HEK293 (cell line): ENCODE data around the gene FBL.

Experiments
- GLIS1 ChIP-seq: fragments of 450-650 bp; formaldehyde crosslinking; IDR thresholded peaks from 2 replicates; pipeline ENCODE4 v1.5.1; 2016; ENCODE audit warnings: missing biosample characterization, missing genetic modification characterization
- HOXC10 ChIP-seq: sonication (generic); formaldehyde crosslinking; IDR thresholded peaks from 2 replicates; pipeline ENCODE4 v1.8.1; 2023; ENCODE audit warnings: mild to moderate bottlenecking, missing genetic modification reagents
- HOXD13 ChIP-seq: sonication (generic); formaldehyde crosslinking; IDR thresholded peaks from 2 replicates; pipeline ENCODE4 v1.8.0; 2022; ENCODE audit warnings: missing genetic modification reagents, borderline replicate concordance
- PRDM1 ChIP-seq: fragments of 450-650 bp; formaldehyde crosslinking; IDR thresholded peaks from 2 replicates; pipeline ENCODE4; 2016; ENCODE audit warnings: missing biosample characterization, missing genetic modification characterization
- SETDB1 ChIP-seq: IDR thresholded peaks from one replicate; pipeline ENCODE4 v1.6.1; 2017; ENCODE audit warnings: mild to moderate bottlenecking, low read length, moderate library complexity, mixed read lengths; ENCODE audit not compliant: insufficient read length
- SP3 ChIP-seq: fragments of 450-650 bp; formaldehyde crosslinking; IDR thresholded peaks from 2 replicates; pipeline ENCODE4 v1.5.1; 2016; ENCODE audit warnings: missing biosample characterization, missing genetic modification characterization
- TRIM28 ChIP-seq: IDR thresholded peaks from 2 replicates; pipeline ENCODE4 v1.6.1; 2011; ENCODE audit warnings: low read length, control low read depth, borderline replicate concordance
- ZBTB17 ChIP-seq: fragments of 450-650 bp; formaldehyde crosslinking; IDR thresholded peaks from 2 replicates; pipeline ENCODE4 v1.5.1; 2016; ENCODE audit warnings: missing biosample characterization, missing genetic modification characterization
- ZEB2 ChIP-seq: fragments of 450-650 bp; formaldehyde crosslinking; IDR thresholded peaks from 2 replicates; pipeline ENCODE4 v1.5.1; 2016; ENCODE audit warnings: missing biosample characterization, missing genetic modification characterization
- ZFHX2 ChIP-seq: fragments of 450-650 bp; formaldehyde crosslinking; conservative IDR thresholded peaks from 2 replicates; pipeline ENCODE4 v1.5.1; 2016; ENCODE audit warnings: missing biosample characterization, missing genetic modification characterization
- ZFP3 ChIP-seq: fragments of 450-650 bp; formaldehyde crosslinking; IDR thresholded peaks from 2 replicates; pipeline ENCODE4 v1.5.1; 2016; ENCODE audit warnings: low read depth, missing biosample characterization, missing genetic modification characterization
- ZIC2 ChIP-seq: fragments of 450-650 bp; formaldehyde crosslinking; IDR thresholded peaks from 2 replicates; pipeline ENCODE4 v1.5.1; 2016; ENCODE audit warnings: missing biosample characterization, missing genetic modification characterization
- ZNF114 ChIP-seq: fragments of 450-650 bp; formaldehyde crosslinking; IDR thresholded peaks from 2 replicates; pipeline ENCODE4 v1.5.0; 2017; ENCODE audit warnings: missing biosample characterization, missing genetic modification characterization
- ZNF121 ChIP-seq: fragments of 450-650 bp; formaldehyde crosslinking; IDR thresholded peaks from 2 replicates; pipeline ENCODE4 v1.5.1; 2016; ENCODE audit warnings: missing biosample characterization, missing genetic modification characterization
- ZNF132 ChIP-seq: fragments of 450-650 bp; formaldehyde crosslinking; IDR thresholded peaks from 2 replicates; pipeline ENCODE4 v1.5.1; 2017; ENCODE audit warnings: missing biosample characterization, missing genetic modification characterization, borderline replicate concordance
- ZNF223 ChIP-seq: fragments of 450-650 bp; formaldehyde crosslinking; IDR thresholded peaks from 2 replicates; pipeline ENCODE4 v1.5.1; 2016; ENCODE audit warnings: missing biosample characterization, missing genetic modification characterization
- ZNF239 ChIP-seq: fragments of 450-650 bp; formaldehyde crosslinking; IDR thresholded peaks from 2 replicates; pipeline ENCODE4 v1.5.1; 2016; ENCODE audit warnings: missing biosample characterization, missing genetic modification characterization
- ZNF311 ChIP-seq: fragments of 450-650 bp; formaldehyde crosslinking; IDR thresholded peaks from 2 replicates; pipeline ENCODE4 v1.5.1; 2017; ENCODE audit warnings: missing biosample characterization, missing genetic modification characterization, borderline replicate concordance
- ZNF354C ChIP-seq: fragments of 450-650 bp; formaldehyde crosslinking; IDR thresholded peaks from 2 replicates; pipeline ENCODE4 v1.5.1; 2016; ENCODE audit warnings: missing biosample characterization, missing genetic modification characterization, low read depth, borderline replicate concordance
- ZNF423 ChIP-seq: fragments of 450-650 bp; formaldehyde crosslinking; IDR thresholded peaks from 2 replicates; pipeline ENCODE4 v1.5.1; 2016; ENCODE audit warnings: missing biosample characterization, missing genetic modification characterization
- ZNF473 ChIP-seq: fragments of 450-650 bp; formaldehyde crosslinking; IDR thresholded peaks from 2 replicates; pipeline ENCODE4 v1.5.1; 2017; ENCODE audit warnings: missing biosample characterization, missing genetic modification characterization
- ZNF530 ChIP-seq: fragments of 450-650 bp; formaldehyde crosslinking; IDR thresholded peaks from 2 replicates; pipeline ENCODE4 v1.5.1; 2016; ENCODE audit warnings: low read depth, missing biosample characterization, missing genetic modification characterization
- ZNF548 ChIP-seq: fragments of 450-650 bp; formaldehyde crosslinking; IDR thresholded peaks from 2 replicates; pipeline ENCODE4 v1.5.1; 2016; ENCODE audit warnings: missing biosample characterization, missing genetic modification characterization
- ZNF610 ChIP-seq: fragments of 450-650 bp; formaldehyde crosslinking; IDR thresholded peaks from 2 replicates; pipeline ENCODE4 v1.5.1; 2016; ENCODE audit warnings: missing biosample characterization, missing genetic modification characterization, borderline replicate concordance
- ZNF626 ChIP-seq: fragments of 450-650 bp; sonication (Bioruptor Pico); formaldehyde crosslinking; IDR thresholded peaks from 2 replicates; pipeline ENCODE4 v1.5.1; 2018; ENCODE audit warnings: missing biosample characterization, missing genetic modification characterization, inconsistent platforms
- ZNF701 ChIP-seq: fragments of 450-650 bp; formaldehyde crosslinking; IDR thresholded peaks from 2 replicates; pipeline ENCODE4 v1.5.1; 2016; ENCODE audit warnings: missing biosample characterization, missing genetic modification characterization
- ZNF776 ChIP-seq: fragments of 450-650 bp; formaldehyde crosslinking; IDR thresholded peaks from 2 replicates; pipeline ENCODE4 v1.5.0; 2017; ENCODE audit warnings: missing biosample characterization, missing genetic modification characterization, borderline replicate concordance
- ZNF830 ChIP-seq: fragments of 450-650 bp; IDR thresholded peaks from 2 replicates; pipeline ENCODE4 v1.5.0; 2018; ENCODE audit warnings: missing biosample characterization, missing genetic modification characterization, low read depth, mild to moderate bottlenecking, moderate library complexity
- TF ChIP-seq, protein P1 (sequence below): fragments of 450-650 bp; formaldehyde crosslinking; IDR thresholded peaks from 2 replicates; pipeline ENCODE4 v1.5.1; 2016; ENCODE audit warnings: missing biosample characterization, missing genetic modification characterization
- TF ChIP-seq, protein P2 (sequence below): fragments of 450-650 bp; formaldehyde crosslinking; IDR thresholded peaks from 2 replicates; pipeline ENCODE4 v1.5.1; 2016; ENCODE audit warnings: missing biosample characterization, missing genetic modification characterization
- TF ChIP-seq, protein P3 (sequence below): fragments of 450-650 bp; formaldehyde crosslinking; IDR thresholded peaks from 2 replicates; pipeline ENCODE4 v1.5.1; 2017; ENCODE audit warnings: missing biosample characterization, mild to moderate bottlenecking, missing genetic modification characterization, moderate library complexity
- TF ChIP-seq, protein P4 (sequence below): fragments of 450-650 bp; formaldehyde crosslinking; IDR thresholded peaks from 2 replicates; pipeline ENCODE4 v1.5.1; 2017; ENCODE audit warnings: missing biosample characterization, missing genetic modification characterization
- TF ChIP-seq, protein P5 (sequence below): fragments of 450-650 bp; formaldehyde crosslinking; IDR thresholded peaks from 2 replicates; pipeline ENCODE4 v1.5.1; 2016; ENCODE audit warnings: missing biosample characterization, missing genetic modification characterization
- TF ChIP-seq, protein P6 (sequence below): fragments of 450-650 bp; formaldehyde crosslinking; IDR thresholded peaks from 2 replicates; pipeline ENCODE4 v1.5.1; 2016; ENCODE audit warnings: missing biosample characterization, missing genetic modification characterization, low read depth

FBL gene

DNA sequence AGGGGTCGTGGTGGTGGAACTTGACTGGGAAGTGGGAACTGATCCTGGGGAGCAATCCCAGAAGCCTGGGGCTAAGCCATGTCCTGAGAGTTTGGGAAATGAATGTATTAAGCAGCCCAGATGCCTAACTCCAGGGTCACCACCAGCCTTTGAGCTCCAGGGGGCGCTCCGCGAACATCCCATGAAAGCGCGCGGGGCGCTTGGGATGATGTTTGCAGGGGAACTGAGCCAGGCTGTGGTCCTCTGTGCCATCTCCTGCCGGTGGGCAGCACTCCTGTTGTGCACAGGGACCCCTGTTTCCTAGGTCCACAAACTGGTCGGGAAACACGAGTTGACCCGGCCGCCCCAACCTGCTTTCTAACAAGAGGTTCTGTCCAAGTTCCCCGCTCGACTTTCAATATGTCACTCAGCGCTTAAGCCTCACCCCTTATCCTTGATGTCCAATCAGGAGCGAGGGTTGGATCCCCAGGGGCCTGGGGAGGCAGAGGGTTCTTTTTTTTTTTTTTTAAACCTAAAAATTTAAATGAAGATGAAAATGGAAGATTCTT lies 53.1 kb downstream of the FBL start (continued):
- TF ChIP-seq, protein P1, sequence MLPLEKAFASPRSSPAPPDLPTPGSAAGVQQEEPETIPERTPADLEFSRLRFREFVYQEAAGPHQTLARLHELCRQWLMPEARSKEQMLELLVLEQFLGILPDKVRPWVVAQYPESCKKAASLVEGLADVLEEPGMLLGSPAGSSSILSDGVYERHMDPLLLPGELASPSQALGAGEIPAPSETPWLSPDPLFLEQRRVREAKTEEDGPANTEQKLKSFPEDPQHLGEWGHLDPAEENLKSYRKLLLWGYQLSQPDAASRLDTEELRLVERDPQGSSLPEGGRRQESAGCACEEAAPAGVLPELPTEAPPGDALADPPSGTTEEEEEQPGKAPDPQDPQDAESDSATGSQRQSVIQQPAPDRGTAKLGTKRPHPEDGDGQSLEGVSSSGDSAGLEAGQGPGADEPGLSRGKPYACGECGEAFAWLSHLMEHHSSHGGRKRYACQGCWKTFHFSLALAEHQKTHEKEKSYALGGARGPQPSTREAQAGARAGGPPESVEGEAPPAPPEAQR: no peak
- TF ChIP-seq, protein P2, sequence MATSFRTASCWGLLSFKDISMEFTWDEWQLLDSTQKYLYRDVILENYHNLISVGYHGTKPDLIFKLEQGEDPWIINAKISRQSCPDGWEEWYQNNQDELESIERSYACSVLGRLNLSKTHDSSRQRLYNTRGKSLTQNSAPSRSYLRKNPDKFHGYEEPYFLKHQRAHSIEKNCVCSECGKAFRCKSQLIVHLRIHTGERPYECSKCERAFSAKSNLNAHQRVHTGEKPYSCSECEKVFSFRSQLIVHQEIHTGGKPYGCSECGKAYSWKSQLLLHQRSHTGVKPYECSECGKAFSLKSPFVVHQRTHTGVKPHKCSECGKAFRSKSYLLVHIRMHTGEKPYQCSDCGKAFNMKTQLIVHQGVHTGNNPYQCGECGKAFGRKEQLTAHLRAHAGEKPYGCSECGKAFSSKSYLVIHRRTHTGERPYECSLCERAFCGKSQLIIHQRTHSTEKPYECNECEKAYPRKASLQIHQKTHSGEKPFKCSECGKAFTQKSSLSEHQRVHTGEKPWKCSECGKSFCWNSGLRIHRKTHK (tag by site-specific recombination): no peak
- TF ChIP-seq SP3 (tag by site-specific recombination): peak; percentile 46
- no peak for TF ChIP-seq ZNF701
- TF ChIP-seq ZNF423 (tag by site-specific recombination): no peak
- no peak for TF ChIP-seq ZNF776 (tag by site-specific recombination)
- peak; percentile 64; the same call in 1 of the 2 replicates for TF ChIP-seq ZEB2
- TF ChIP-seq ZNF121 (tag by site-specific recombination): no peak
- no peak for TF ChIP-seq ZFP3 (tag by site-specific recombination)
- TF ChIP-seq TRIM28: no peak
- peak; percentile 12; the same call in 1 of the 2 replicates for TF ChIP-seq ZIC2
- no peak for TF ChIP-seq HOXC10 (CRISPR knock-in tag)
- TF ChIP-seq, protein P3, sequence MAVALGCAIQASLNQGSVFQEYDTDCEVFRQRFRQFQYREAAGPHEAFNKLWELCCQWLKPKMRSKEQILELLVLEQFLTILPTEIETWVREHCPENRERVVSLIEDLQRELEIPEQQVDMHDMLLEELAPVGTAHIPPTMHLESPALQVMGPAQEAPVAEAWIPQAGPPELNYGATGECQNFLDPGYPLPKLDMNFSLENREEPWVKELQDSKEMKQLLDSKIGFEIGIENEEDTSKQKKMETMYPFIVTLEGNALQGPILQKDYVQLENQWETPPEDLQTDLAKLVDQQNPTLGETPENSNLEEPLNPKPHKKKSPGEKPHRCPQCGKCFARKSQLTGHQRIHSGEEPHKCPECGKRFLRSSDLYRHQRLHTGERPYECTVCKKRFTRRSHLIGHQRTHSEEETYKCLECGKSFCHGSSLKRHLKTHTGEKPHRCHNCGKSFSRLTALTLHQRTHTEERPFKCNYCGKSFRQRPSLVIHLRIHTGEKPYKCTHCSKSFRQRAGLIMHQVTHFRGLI: no peak; the same call in 1 of the 2 replicates
- TF ChIP-seq ZNF239: no peak
- TF ChIP-seq ZNF473 (tag by site-specific recombination): no peak
- TF ChIP-seq, protein P4, sequence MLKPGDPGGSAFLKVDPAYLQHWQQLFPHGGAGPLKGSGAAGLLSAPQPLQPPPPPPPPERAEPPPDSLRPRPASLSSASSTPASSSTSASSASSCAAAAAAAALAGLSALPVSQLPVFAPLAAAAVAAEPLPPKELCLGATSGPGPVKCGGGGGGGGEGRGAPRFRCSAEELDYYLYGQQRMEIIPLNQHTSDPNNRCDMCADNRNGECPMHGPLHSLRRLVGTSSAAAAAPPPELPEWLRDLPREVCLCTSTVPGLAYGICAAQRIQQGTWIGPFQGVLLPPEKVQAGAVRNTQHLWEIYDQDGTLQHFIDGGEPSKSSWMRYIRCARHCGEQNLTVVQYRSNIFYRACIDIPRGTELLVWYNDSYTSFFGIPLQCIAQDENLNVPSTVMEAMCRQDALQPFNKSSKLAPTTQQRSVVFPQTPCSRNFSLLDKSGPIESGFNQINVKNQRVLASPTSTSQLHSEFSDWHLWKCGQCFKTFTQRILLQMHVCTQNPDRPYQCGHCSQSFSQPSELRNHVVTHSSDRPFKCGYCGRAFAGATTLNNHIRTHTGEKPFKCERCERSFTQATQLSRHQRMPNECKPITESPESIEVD (tag by site-specific recombination): no peak
- TF ChIP-seq ZNF548 (tag by site-specific recombination): no peak
- no peak for TF ChIP-seq ZNF626 (tag by site-specific recombination)
- no peak for TF ChIP-seq ZNF354C (tag by site-specific recombination)
- no peak for TF ChIP-seq SETDB1
- TF ChIP-seq ZNF223 (tag by site-specific recombination): no peak
- no peak for TF ChIP-seq ZNF132 (tag by site-specific recombination)
- TF ChIP-seq ZFHX2 (tag by site-specific recombination): no peak
- no peak for TF ChIP-seq ZNF610 (tag by site-specific recombination)
- TF ChIP-seq, protein P5, sequence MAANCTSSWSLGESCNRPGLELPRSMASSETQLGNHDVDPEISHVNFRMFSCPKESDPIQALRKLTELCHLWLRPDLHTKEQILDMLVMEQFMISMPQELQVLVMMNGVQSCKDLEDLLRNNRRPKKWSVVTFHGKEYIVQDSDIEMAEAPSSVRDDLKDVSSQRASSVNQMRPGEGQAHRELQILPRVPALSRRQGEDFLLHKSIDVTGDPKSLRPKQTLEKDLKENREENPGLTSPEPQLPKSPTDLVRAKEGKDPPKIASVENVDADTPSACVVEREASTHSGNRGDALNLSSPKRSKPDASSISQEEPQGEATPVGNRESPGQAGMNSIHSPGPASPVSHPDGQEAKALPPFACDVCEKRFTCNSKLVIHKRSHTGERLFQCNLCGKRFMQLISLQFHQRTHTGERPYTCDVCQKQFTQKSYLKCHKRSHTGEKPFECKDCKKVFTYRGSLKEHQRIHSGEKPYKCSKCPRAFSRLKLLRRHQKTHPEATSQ: no peak
- peak; percentile 54; the same call in 1 of the 2 replicates for TF ChIP-seq GLIS1
- peak; percentile 87 for TF ChIP-seq ZBTB17 (tag by site-specific recombination)
- no peak for TF ChIP-seq ZNF530 (tag by site-specific recombination)
- no peak for TF ChIP-seq HOXD13 (CRISPR knock-in tag)
- no peak for TF ChIP-seq ZNF311 (tag by site-specific recombination)
- no peak for TF ChIP-seq ZNF830
- TF ChIP-seq PRDM1 (tag by site-specific recombination): no peak
- TF ChIP-seq, protein P6, sequence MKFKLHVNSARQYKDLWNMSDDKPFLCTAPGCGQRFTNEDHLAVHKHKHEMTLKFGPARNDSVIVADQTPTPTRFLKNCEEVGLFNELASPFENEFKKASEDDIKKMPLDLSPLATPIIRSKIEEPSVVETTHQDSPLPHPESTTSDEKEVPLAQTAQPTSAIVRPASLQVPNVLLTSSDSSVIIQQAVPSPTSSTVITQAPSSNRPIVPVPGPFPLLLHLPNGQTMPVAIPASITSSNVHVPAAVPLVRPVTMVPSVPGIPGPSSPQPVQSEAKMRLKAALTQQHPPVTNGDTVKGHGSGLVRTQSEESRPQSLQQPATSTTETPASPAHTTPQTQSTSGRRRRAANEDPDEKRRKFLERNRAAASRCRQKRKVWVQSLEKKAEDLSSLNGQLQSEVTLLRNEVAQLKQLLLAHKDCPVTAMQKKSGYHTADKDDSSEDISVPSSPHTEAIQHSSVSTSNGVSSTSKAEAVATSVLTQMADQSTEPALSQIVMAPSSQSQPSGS (tag by site-specific recombination): no peak
- TF ChIP-seq ZNF114 (tag by site-specific recombination): no peak
